Neural cell (in vitro differentiated cells): Measurements from ENCODE around the gene HIGD1C. TPM values are rescaled to one million over a fixed set of nuclear protein-coding genes. Genes with fewer than 3 reads are reported as not detected.

ENCODE experiments used
- H2AFZ ChIP-seq: fragments of 200-600, 300-800 bp; sonication (generic), shearing (Covaris generic); 2 replicates; pipeline ENCODE4 v1.6.0; 2014; ENCODE audit warnings: low read depth, mild to moderate bottlenecking, antibody characterized with exemption, low read length, moderate library complexity
- H3F3A ChIP-seq: fragments of 200-600 bp; shearing (Covaris generic); 2 replicates; pipeline ENCODE4 v1.6.1; 2016; ENCODE audit warnings: mild to moderate bottlenecking, moderate library complexity, mixed read lengths, antibody characterized with exemption, low read length; ENCODE audit not compliant: insufficient read depth, poor library complexity, severe bottlenecking
- H3K27ac ChIP-seq: fragments of 200-600, 300-800 bp; sonication (generic), shearing (Covaris generic); 2 replicates; pipeline ENCODE4 v1.5.1; 2014; ENCODE audit warnings: mild to moderate bottlenecking, low read length, moderate library complexity
- H3K27me3 ChIP-seq: fragments of 300-800, 200-600 bp; sonication (generic), shearing (Covaris generic); 2 replicates; pipeline ENCODE4 v1.6.0; 2014; ENCODE audit warnings: mild to moderate bottlenecking, low read depth, low read length, moderate library complexity; ENCODE audit not compliant: insufficient read depth
- H3K36me3 ChIP-seq: fragments of 300-800, 200-600 bp; sonication (generic), shearing (Covaris generic); 2 replicates; pipeline ENCODE4 v1.5.1; 2014; ENCODE audit warnings: mild to moderate bottlenecking, antibody characterized with exemption, low read length, moderate library complexity; ENCODE audit not compliant: insufficient read depth
- H3K4me2 ChIP-seq: fragments of 300-800, 200-600 bp; sonication (generic), shearing (Covaris generic); 2 replicates; pipeline ENCODE4 v1.6.0; 2014; ENCODE audit warnings: mild to moderate bottlenecking, low read length
- H3K4me3 ChIP-seq: fragments of 300-800, 200-600 bp; sonication (generic), shearing (Covaris generic); 2 replicates; pipeline ENCODE4 v1.5.1; 2014; ENCODE audit warnings: mild to moderate bottlenecking, low read length, moderate library complexity
- H3K79me2 ChIP-seq: fragments of 200-600 bp; shearing (Covaris generic); replicated peaks from 2 replicates; pipeline ENCODE4 v1.6.0; 2014; ENCODE audit warnings: mild to moderate bottlenecking, low read length, moderate library complexity; ENCODE audit not compliant: insufficient read depth
- H3K9ac ChIP-seq: fragments of 300-800, 200-600 bp; sonication (generic), shearing (Covaris generic); 2 replicates; pipeline ENCODE4 v1.6.1; 2016; ENCODE audit warnings: mild to moderate bottlenecking, low read length, mixed read lengths
- H3K9me2 ChIP-seq: fragments of 200-600 bp; shearing (Covaris generic); 2 replicates; pipeline ENCODE4 v1.6.1; 2016; ENCODE audit warnings: mild to moderate bottlenecking, low read length, mixed read lengths; ENCODE audit not compliant: insufficient read depth
- H3K9me3 ChIP-seq: fragments of 200-600, 300-800 bp; sonication (generic), shearing (Covaris generic); 2 replicates; pipeline ENCODE4 v1.6.1; 2016; ENCODE audit warnings: mild to moderate bottlenecking, mixed run types, low read length, moderate library complexity, mixed read lengths
- H4K20me1 ChIP-seq: fragments of 200-600 bp; shearing (Covaris generic); 2 replicates; pipeline ENCODE4 v1.6.1; 2016; ENCODE audit warnings: mild to moderate bottlenecking, mixed run types; ENCODE audit not compliant: insufficient read depth
- EP300 ChIP-seq: fragments of 450-650 bp; conservative IDR thresholded peaks from 2 replicates; pipeline ENCODE4 v1.6.1; 2014; ENCODE audit warnings: antibody characterized with exemption, mild to moderate bottlenecking, moderate library complexity; ENCODE audit not compliant: poor library complexity, severe bottlenecking
- EZH2 ChIP-seq: fragments of 200-600, 300-800 bp; shearing (Covaris generic), sonication (generic); IDR thresholded peaks from 2 replicates; pipeline ENCODE4 v1.6.1; 2014; ENCODE audit warnings: antibody characterized with exemption, low read length, borderline replicate concordance, mild to moderate bottlenecking; ENCODE audit not compliant: insufficient read depth, poor library complexity, severe bottlenecking
- MXI1 ChIP-seq: fragments of 450-650 bp; conservative IDR thresholded peaks from 2 replicates; pipeline ENCODE4 v1.6.1; 2014; ENCODE audit warnings: antibody characterized with exemption, mild to moderate bottlenecking; ENCODE audit not compliant: poor library complexity, severe bottlenecking
- POLR2AphosphoS5 ChIP-seq: IDR thresholded peaks from 2 replicates; pipeline ENCODE4 v1.6.1; 2012
- RAD21 ChIP-seq: fragments of 450-650 bp; conservative IDR thresholded peaks from 2 replicates; pipeline ENCODE4 v1.6.1; 2014; ENCODE audit warnings: antibody characterized with exemption, mild to moderate bottlenecking, moderate library complexity
- SMC3 ChIP-seq: fragments of 450-650 bp; conservative IDR thresholded peaks from 2 replicates; pipeline ENCODE4 v1.6.1; 2014; ENCODE audit warnings: antibody characterized with exemption, mild to moderate bottlenecking, moderate library complexity; ENCODE audit not compliant: poor library complexity
- TAF1 ChIP-seq: IDR thresholded peaks from 2 replicates; pipeline ENCODE4 v1.6.1; 2012; ENCODE audit warnings: low read depth
- polyA plus RNA-seq: library from polyadenylated mRNA; depleted of rRNA; stranded (reverse); fragments of >200 nt; gene quantifications from 2 replicates; pipeline ENCODE4 v1.2.3, GENCODE V29; 2014
- TF ChIP-seq, protein P1 (sequence below): IDR thresholded peaks from 2 replicates; pipeline ENCODE4 v1.6.1; 2012; ENCODE audit warnings: borderline replicate concordance
- TF ChIP-seq, protein P2 (sequence below): fragments of 450-650 bp; IDR thresholded peaks from 2 replicates; pipeline ENCODE4 v1.5.1; 2014; ENCODE audit warnings: antibody characterized with exemption, mild to moderate bottlenecking, moderate library complexity; ENCODE audit not compliant: poor library complexity, severe bottlenecking

Gene HIGD1C
- polyA plus RNA-seq, 1 donor from 2014 or later: not detected

DNA sequence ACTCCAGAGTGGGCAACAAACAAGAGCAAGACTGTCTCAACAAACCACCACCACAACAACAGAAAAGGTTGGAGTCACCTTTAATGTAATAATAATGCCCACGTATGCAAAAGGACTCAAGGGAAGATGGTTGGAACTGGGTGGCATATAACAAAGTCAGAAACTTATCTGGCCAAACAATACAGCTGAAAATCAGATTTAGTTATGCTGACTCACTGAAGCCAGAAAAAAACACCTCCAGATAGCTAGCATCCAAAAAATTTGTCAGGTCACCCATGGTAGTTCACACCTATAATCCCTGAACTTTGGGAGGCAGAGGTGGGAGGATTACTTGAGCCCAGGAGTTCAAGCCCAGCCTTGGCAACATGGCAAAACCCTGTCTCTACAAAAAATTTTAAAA lies 49.5 kb downstream of the HIGD1C start:
- no peak overlapping the region for H3K4me3 ChIP-seq
- TF ChIP-seq SMC3 (no peak), POLR2AphosphoS5 (no peak), RAD21 (no peak), EP300 (no peak), TAF1 (no peak), EZH2 (no peak), MXI1 (no peak)
- TF ChIP-seq, protein P1, sequence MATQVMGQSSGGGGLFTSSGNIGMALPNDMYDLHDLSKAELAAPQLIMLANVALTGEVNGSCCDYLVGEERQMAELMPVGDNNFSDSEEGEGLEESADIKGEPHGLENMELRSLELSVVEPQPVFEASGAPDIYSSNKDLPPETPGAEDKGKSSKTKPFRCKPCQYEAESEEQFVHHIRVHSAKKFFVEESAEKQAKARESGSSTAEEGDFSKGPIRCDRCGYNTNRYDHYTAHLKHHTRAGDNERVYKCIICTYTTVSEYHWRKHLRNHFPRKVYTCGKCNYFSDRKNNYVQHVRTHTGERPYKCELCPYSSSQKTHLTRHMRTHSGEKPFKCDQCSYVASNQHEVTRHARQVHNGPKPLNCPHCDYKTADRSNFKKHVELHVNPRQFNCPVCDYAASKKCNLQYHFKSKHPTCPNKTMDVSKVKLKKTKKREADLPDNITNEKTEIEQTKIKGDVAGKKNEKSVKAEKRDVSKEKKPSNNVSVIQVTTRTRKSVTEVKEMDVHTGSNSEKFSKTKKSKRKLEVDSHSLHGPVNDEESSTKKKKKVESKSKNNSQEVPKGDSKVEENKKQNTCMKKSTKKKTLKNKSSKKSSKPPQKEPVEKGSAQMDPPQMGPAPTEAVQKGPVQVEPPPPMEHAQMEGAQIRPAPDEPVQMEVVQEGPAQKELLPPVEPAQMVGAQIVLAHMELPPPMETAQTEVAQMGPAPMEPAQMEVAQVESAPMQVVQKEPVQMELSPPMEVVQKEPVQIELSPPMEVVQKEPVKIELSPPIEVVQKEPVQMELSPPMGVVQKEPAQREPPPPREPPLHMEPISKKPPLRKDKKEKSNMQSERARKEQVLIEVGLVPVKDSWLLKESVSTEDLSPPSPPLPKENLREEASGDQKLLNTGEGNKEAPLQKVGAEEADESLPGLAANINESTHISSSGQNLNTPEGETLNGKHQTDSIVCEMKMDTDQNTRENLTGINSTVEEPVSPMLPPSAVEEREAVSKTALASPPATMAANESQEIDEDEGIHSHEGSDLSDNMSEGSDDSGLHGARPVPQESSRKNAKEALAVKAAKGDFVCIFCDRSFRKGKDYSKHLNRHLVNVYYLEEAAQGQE: no peak
- TF ChIP-seq, protein P2, sequence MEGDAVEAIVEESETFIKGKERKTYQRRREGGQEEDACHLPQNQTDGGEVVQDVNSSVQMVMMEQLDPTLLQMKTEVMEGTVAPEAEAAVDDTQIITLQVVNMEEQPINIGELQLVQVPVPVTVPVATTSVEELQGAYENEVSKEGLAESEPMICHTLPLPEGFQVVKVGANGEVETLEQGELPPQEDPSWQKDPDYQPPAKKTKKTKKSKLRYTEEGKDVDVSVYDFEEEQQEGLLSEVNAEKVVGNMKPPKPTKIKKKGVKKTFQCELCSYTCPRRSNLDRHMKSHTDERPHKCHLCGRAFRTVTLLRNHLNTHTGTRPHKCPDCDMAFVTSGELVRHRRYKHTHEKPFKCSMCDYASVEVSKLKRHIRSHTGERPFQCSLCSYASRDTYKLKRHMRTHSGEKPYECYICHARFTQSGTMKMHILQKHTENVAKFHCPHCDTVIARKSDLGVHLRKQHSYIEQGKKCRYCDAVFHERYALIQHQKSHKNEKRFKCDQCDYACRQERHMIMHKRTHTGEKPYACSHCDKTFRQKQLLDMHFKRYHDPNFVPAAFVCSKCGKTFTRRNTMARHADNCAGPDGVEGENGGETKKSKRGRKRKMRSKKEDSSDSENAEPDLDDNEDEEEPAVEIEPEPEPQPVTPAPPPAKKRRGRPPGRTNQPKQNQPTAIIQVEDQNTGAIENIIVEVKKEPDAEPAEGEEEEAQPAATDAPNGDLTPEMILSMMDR: no peak
- no peak overlapping the region for H3K9ac ChIP-seq
- H2AFZ ChIP-seq: no peak overlapping the region
- H4K20me1 ChIP-seq: no peaks in the 10 kb centered on the region
- H3F3A ChIP-seq: no peaks in the 10 kb centered on the region
- H3K9me2 ChIP-seq: no peaks in the 10 kb centered on the region
- H3K9me3 ChIP-seq: no peaks in the 10 kb centered on the region
- H3K36me3 ChIP-seq: no peaks in the 10 kb centered on the region
- no peaks in the 10 kb centered on the region for H3K79me2 ChIP-seq
- H3K4me2 ChIP-seq: no peak overlapping the region
- H3K27me3 ChIP-seq: no peaks in the 10 kb centered on the region
- H3K27ac ChIP-seq: no peak overlapping the region

DNA sequence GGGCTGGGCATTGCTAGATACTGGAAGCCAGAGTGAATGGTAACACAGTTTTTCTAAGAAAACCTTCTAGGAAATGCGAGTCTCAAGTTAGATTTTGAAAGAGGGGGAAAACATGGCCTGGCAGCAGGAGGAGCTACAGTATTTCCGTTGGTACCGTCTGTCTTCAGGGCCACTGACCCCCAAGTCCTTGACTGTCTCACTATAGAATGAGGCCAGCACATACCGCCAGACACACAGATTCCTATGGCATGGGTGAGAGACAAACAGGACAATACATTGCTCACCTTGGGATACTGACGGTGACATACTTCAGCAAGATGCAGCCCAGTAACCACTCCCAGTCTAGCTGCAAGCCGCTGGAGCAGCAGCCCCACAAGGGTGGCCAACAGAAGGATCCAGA lies 52.2 kb downstream of the HIGD1C start:
- Histone ChIP-seq H4K20me1 (no peaks in the 10 kb centered on the region), H3K9me2 (no peaks in the 10 kb centered on the region), H2AFZ (no peak overlapping the region), H3K79me2 (no peaks in the 10 kb centered on the region), H3K4me2 (no peak overlapping the region), H3K27ac (no peak overlapping the region), H3K4me3 (no peak overlapping the region), H3K36me3 (no peaks in the 10 kb centered on the region), H3K9ac (no peak overlapping the region), H3K9me3 (no peaks in the 10 kb centered on the region), H3F3A (no peaks in the 10 kb centered on the region), H3K27me3 (no peaks in the 10 kb centered on the region)
- TF ChIP-seq POLR2AphosphoS5 (no peak), RAD21 (no peak), SMC3 (no peak), MXI1 (no peak), TAF1 (no peak), EZH2 (no peak), EP300 (no peak)
- TF ChIP-seq, protein P2: no peak
- TF ChIP-seq, protein P1: no peak
